GM23338 (cell line): ENCODE results near the gene RADIL.

Source experiments
- CREB1 ChIP-seq: fragments of 250-450 bp; sonication (Bioruptor Pico); IDR thresholded peaks from 2 replicates; pipeline ENCODE4 v1.5.0; 2020; ENCODE audit warnings: low read depth, mild to moderate bottlenecking, moderate library complexity
- CTCF ChIP-seq, 2 experiments: fragments of 200-600 bp in 1 of 2; sonication (generic) in 1 of 2; conservative IDR thresholded peaks; 2 replicates each; pipeline versions ENCODE4 v1.5.1 to v1.6.1; 2016 to 2017; ENCODE audit warnings: antibody characterized with exemption in 2 of 2, low read depth in 2 of 2, mild to moderate bottlenecking in 2 of 2, moderate library complexity in 1 of 2
- ETS1 ChIP-seq: IDR thresholded peaks from 2 replicates; pipeline ENCODE4 v1.6.1; 2016; ENCODE audit warnings: antibody characterized with exemption
- EZH2 ChIP-seq: fragments of 200-600 bp; sonication (generic); IDR thresholded peaks from one replicate; pipeline ENCODE4 v1.8.0; 2017; ENCODE audit warnings: antibody characterized with exemption, mild to moderate bottlenecking, low read depth; ENCODE audit not compliant: unreplicated experiment
- EZH2phosphoT487 ChIP-seq: fragments of 200-600 bp; sonication (generic); IDR thresholded peaks from one replicate; pipeline ENCODE4 v1.8.1; 2018; ENCODE audit warnings: antibody characterized with exemption; ENCODE audit not compliant: unreplicated experiment
- JUNB ChIP-seq: IDR thresholded peaks from one replicate; pipeline ENCODE4 v1.6.1; 2016; ENCODE audit warnings: antibody characterized with exemption; ENCODE audit not compliant: unreplicated experiment
- NANOG ChIP-seq: IDR thresholded peaks from 2 replicates; pipeline ENCODE4 v1.6.1; 2016; ENCODE audit warnings: antibody characterized with exemption, borderline replicate concordance
- POLR2AphosphoS5 ChIP-seq: IDR thresholded peaks from 2 replicates; pipeline ENCODE4 v1.6.1; 2016; ENCODE audit warnings: antibody characterized with exemption, low read depth
- REST ChIP-seq: IDR thresholded peaks from one replicate; pipeline ENCODE4 v1.6.1; 2018; ENCODE audit warnings: antibody characterized with exemption; ENCODE audit not compliant: unreplicated experiment
- STAT1 ChIP-seq: IDR thresholded peaks from one replicate; pipeline ENCODE4 v1.6.1; 2016; ENCODE audit warnings: antibody characterized with exemption; ENCODE audit not compliant: unreplicated experiment
- ZNF114 ChIP-seq: fragments of 250-450 bp; sonication (Bioruptor Pico); IDR thresholded peaks from 2 replicates; pipeline ENCODE4 v1.5.0; 2020; ENCODE audit warnings: mild to moderate bottlenecking, moderate library complexity
- ZNF331 ChIP-seq: fragments of 250-450 bp; sonication (Bioruptor Pico); IDR thresholded peaks from 2 replicates; pipeline ENCODE4 v1.5.0; 2020; ENCODE audit warnings: low read depth, mild to moderate bottlenecking, moderate library complexity
- ZNF462 ChIP-seq: fragments of 250-450 bp; sonication (Bioruptor Pico); IDR thresholded peaks from 2 replicates; pipeline ENCODE4 v1.5.0; 2020; ENCODE audit warnings: mild to moderate bottlenecking, moderate library complexity

GRCh38 chr7:4851459-4852422, 31.8 kb downstream of the RADIL start:
- TF ChIP-seq CTCF (conservative IDR thresholded peaks at IDR 0.05; ENCODE audit: low read depth in 2 of 2): no peak
- no peak for TF ChIP-seq POLR2AphosphoS5
- no peak for TF ChIP-seq EZH2
- no peak for TF ChIP-seq CREB1 (CRISPR knock-in tag)
- TF ChIP-seq REST: no peak
- no peak for TF ChIP-seq ZNF331
- no peak for TF ChIP-seq EZH2phosphoT487
- no peak for TF ChIP-seq ZNF114 (CRISPR knock-in tag)
- no peak for TF ChIP-seq STAT1
- no peak for TF ChIP-seq JUNB
- no peak for TF ChIP-seq NANOG
- TF ChIP-seq ETS1: no peak
- no peak for TF ChIP-seq ZNF462 (CRISPR knock-in tag)
